ENCODE results near the gene KNDC1.
A peak's percentile ranks its signal among the peaks of the same experiment; 100 is the strongest.
"Not testable (repeated sequence)": the region's sequence is repeated elsewhere in the genome, so short reads cannot be mapped to it uniquely, and the experiment has no call there.

KNDC1 gene

GRCh38 chr10:133259602-133259989 lies 99.6 kb downstream of the KNDC1 start:
- DNase-seq (ENCODE audit: low read depth in 2 of 2) = no peak

GRCh38 chr10:133260895-133261725 lies 101.1 kb downstream of the KNDC1 start:
- DNase-seq (ENCODE audit: low read depth in 2 of 2) = peak; percentile 66 to 80

DNA sequence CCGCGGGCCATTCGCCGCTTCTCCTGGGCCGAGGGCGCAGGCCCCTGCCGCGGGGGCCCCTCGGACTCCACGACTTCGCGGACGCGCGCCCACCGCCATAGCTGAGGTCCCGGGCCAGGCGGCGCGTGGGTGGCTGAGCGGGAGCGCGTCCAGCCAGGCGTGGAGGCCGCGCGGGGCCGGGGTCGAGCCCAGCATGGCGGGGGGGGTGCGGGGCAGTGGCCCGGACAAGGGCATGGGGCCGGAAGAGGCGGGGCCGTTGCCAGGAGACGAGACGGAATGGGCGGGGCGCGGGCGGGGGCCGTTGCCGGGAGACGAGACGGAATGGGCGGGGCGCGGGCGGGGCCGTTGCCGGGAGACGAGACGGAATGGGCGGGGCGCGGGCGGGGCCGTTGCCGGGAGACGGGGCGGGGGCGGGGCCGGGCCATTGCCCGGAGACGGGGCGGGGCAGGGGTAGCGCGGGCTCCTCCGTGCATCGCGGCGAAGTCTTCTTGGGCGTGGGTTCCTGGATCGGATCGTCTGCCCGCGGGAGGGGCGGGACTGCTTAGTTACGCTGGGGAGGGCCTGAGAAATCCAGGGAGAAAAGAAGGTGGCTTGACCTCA lies 101.8 kb downstream of the KNDC1 start:
- DNase-seq (ENCODE audit: low read depth in 2 of 2) = peak; percentile 75 to 80

DNA sequence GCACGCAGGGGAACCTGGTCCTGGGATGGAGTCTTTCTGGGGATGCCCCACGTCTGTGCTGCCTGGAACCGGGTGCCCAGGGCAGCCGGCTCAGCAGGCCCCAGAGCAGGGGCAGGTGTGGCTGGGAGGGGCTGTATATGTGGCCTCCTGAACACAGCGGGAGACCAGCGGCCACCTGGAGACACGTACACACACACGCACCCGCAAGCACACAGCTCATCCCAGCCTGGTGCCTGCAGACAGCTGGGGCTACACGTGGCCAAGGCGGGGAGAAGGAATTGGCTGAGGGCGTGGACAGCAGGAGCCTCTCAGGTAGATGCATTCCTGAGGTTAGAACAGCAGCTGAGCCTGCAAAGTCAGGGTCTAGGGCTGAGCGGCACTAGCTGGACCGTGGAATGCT lies 102.7 kb downstream of the KNDC1 start:
- no peak for DNase-seq (ENCODE audit: low read depth in 2 of 2)

GRCh38 chr10:133263674-133264073 lies 103.7 kb downstream of the KNDC1 start:
- DNase-seq (ENCODE audit: low read depth in 2 of 2) = no peak

GRCh38 chr10:133264461-133264860 lies 104.4 kb downstream of the KNDC1 start:
- no peak for DNase-seq (ENCODE audit: low read depth in 2 of 2)

DNA sequence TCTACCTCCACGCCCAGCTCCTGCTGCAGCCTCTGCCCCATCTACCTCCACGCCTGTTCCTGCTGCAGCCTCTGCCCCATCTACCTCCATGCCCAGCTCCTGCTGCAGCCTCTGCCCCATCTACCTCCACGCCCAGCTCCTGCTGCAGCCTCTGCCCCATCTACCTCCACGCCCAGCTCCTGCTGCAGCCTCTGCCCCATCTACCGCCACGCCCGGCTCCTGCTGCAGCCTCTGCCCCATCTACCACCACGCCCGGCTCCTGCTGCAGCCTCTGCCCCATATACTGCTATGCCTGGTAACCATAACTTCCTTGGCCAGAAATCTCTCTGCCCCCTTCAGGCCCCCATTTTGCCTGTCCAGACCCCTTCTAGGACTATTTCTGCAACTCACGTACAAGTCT lies 105.0 kb downstream of the KNDC1 start:
- not testable (repeated sequence) for DNase-seq (ENCODE audit: low read depth in 2 of 2)

DNA sequence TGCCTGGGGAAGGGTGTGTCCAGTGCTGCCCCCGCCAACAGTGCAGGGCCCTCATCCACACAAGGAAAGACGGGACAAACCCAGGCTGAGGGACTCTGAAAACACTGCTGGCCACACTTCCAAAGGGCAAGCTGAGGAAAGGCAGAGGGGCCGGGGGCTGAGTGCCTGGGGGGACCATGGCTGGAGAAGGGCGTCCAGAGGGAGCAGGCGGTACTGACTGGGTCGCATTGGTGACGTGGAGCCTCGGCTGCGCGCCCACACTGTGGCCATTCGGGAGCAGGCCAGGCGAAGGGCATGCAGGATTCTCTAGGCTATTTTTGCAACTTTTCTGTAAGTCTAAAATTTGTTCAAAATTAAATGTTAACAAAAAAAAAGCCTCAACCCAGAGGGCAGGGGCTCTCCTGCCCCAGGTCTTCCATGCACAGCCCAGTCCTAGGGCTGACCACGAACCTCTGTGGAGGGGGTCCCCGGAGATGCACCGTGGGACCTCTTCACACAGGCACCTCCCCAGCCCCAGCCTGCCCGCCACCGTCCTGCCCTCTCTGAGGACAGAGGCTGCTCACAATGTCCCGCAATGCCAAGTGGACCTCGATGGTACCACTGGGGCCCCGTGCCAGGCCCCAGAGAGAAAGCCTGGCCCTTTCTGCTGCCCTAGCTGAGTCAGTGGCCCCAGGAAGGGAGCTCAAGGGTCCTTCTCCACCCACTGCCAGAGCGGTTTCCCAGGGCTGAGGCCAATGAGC lies 106.2 kb downstream of the KNDC1 start:
- no peak for DNase-seq (ENCODE audit: low read depth in 2 of 2)

DNA sequence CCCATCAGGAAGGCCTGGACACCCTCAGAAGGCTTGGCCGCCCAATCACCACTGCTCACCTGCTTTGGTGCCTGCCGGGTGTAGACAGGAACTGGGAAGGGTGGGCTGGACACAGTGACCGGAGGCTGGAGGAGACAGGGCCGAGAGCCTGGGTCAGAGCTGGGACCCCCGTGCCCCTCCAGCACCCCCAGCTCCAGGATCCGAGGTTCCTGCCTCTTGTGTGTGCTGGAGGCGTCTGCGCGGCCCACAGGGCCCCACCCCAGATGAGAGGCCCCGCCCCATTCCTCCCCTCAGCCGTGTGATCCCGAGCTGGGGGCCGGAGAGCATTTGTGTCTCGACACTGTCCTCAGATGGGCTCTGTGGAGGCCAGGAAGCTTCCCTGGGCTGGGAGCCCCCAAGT lies 107.3 kb downstream of the KNDC1 start:
- DNase-seq (ENCODE audit: low read depth in 2 of 2) = no peak

DNA sequence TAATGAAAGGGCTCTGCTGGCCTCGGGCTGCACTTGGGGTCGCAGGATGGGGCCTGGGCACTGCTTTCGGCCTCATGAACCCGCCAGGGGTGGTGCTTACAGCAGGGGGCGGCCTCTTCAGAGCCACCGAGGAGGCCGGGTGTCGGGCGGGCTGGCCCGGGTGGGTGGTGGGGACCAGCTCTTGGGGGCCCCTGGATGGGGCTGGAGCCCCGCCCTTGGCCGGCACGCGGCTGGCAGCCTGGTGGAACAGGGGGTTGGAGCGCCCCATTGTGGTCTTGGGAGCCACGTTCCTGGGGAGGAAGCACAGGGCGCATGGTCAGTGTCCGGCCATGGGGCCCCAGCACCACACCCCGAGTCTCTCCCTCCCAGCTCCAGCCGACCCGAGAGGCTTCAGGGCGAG lies 107.8 kb downstream of the KNDC1 start:
- no peak for DNase-seq (ENCODE audit: low read depth in 2 of 2)

DNA sequence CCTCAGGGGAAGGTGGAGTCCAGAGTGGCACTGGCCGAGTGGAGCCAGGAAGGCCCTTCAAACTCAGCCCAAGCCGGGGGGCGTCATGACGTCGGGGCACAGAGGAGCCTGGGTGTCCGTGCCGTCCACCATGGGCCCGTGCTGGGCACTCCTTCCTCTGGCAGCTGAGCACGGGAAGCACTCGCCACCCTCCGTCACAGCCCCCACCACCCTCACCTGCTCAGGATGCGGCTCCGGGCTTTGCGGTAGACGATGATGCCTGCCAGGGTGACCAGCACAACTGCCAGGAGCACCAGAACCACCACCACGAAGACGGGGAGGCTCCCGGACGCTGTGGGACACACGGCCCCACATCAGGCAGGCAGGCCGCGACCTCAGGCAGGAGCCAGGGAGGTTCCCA lies 108.5 kb downstream of the KNDC1 start:
- no peak for DNase-seq (ENCODE audit: low read depth in 2 of 2)

DNA sequence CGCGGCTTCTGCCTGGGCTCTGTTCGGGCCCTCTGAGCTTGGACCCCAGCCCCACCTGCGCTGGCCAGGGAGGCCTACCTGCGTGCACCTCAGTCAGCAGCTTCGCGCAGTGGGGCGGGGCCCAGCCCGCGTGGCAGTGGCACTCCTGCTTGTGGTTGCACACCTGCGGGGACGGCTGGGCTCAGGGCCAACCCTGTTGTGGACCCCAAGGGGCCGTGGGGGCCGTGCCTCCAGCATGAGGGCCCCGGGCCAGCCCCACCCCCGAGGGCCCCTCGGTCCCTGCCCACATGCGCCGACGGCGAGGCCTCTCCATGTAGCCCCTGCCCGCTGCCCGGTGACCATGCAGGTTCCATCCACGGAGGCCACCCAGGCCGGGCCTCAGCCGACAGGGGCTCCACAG lies 109.3 kb downstream of the KNDC1 start:
- no peak for DNase-seq (ENCODE audit: low read depth in 2 of 2)

DNA sequence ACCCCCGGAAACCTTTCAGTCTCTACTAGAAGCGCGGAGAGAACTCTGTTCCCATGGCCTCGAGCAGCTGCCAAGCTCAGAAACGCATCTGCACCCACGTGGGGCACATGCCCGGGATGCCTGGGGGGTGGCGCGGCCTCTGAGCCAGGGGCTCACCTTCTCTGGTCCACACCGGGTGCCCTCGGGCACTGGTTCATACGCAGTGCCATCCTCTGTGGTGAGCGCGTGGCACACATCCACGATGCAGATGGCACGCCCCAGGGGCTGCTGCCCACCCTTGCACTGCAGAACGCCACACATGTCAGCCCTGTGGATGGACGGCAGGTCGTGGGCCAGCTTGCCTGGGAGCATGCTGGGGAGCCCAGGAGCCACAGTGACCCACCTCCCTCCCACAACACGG lies 110.2 kb downstream of the KNDC1 start:
- DNase-seq (ENCODE audit: low read depth in 2 of 2) = no peak

DNA sequence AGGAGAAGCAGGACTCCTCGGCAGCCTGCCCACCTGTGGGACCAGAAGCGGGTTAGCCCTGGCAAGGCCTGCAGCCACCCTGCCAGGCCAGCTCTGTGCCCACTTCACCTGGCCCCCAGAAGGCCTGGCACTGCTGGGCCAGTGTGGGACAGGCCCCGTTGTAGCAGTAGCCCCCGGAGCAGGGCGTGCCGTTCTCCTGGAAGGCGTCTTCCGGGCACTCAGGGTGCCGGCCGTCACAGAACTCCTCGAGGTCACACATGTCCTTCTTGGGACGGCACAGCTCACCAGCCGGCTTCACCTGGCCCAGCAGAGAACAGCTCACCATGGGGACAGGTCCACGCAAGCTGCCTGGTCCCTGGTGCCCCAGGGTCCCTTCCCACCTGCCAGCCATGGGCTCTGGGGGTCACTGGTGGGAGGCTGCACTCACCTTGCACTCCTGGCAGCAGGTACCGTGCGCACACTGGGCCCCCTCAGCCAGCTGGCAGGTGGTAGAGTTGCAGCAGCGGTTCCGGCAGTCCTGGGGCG lies 110.8 kb downstream of the KNDC1 start:
- no peak for DNase-seq (ENCODE audit: low read depth in 2 of 2)

- DNase-seq (ENCODE audit: low read depth in 2 of 2) = no peak
Measured at GRCh38 chr10:133271521-133272300, 111.7 kb downstream of the KNDC1 start.

GRCh38 chr10:133272301-133272963 lies 112.4 kb downstream of the KNDC1 start:
- DNase-seq (ENCODE audit: low read depth in 2 of 2) = no peak

- DNase-seq (ENCODE audit: low read depth in 2 of 2) = no peak
Measured at GRCh38 chr10:133272964-133273420, 113.0 kb downstream of the KNDC1 start.

GRCh38 chr10:133273534-133274143 lies 113.6 kb downstream of the KNDC1 start:
- no peak for DNase-seq (ENCODE audit: low read depth in 2 of 2)

DNA sequence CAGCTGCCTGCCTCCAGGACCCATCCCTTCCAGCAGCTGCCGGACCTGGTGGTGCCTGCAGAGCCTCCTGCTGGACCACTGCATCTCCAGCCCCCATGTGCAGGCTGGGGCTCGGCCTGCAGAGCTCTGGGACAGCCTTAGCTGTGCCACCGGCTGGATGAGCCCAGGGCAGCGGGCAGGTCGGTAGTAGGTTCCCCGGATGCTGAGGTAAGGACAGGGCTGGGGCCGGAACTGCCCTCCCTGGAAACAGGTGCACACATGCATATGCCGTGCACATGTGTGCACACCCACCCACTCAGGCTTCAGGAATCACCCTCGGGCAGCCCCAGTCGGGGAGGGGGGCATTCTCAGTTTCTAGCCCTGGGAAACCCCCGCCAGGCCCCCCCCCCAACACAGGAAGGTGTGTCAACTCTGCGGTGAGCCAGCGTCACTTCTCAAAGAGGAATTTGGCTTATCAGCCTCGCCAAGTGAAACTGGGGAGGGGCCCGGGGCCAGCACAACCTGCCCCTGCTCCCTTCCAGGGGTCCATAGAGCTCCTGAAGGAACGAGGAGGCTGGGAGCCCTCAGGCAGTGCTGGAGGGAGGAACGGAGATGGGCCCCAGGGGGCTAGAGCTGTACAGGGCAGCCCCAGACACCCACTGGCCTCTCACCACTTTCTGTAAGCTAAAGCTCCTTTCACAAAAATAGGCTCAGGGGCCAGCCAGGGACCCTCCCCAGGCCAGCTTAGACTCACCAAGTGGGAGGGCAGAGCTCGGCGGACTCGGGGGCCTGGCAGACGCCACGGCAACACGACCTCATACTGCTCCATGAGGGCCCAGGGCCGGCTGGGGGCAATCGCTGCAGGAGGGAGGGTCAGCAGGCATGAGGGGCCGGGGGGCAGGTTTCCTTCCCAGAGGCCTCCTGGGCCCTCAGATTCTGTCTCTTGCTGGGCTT lies 115.0 kb downstream of the KNDC1 start:
- DNase-seq (ENCODE audit: low read depth in 2 of 2) = peak; percentile 82 to 86

GRCh38 chr10:133275684-133276092 lies 115.7 kb downstream of the KNDC1 start:
- peak; percentile 50 to 56 for DNase-seq (ENCODE audit: low read depth in 2 of 2)

Measured in stimulated activated CD8-positive, alpha-beta memory T cell treated with anti-CD3 and anti-CD28 coated beads, Interleukin-15, amount 100 ng/mL, for 48 hours (primary cell).